ENCODE data around the gene EPM2A. TPM values are rescaled to one million over a fixed set of nuclear protein-coding genes. Genes with fewer than 3 reads are reported as not detected.

The EPM2A gene
- total RNA-seq, 4 donors from 2014 or later: 6.5 to 12.9 (median 10.4) TPM

GRCh38 chr6:145630598-145630997 lies 104.7 kb downstream of the EPM2A start:
- H3K9me3 ChIP-seq: no peaks in the 10 kb centered on the region
- no peak for DNase-seq (ENCODE audit: low spot score in 2 of 2)
- H3K4me1 ChIP-seq: no peaks in the 10 kb centered on the region
- H3K4me3 ChIP-seq: no peak overlapping the region
- no peaks in the 10 kb centered on the region for H3K27me3 ChIP-seq
- no peak overlapping the region for H3K27ac ChIP-seq
- WGBS: 94% methylated on average over 3 of the region's 3 CpGs
- peaks cover 3% of the 10 kb centered on the region for H3K36me3 ChIP-seq
- TF ChIP-seq POLR2AphosphoS5 (IDR thresholded peaks at IDR 0.05): no peak
- TF ChIP-seq EP300 (IDR thresholded peaks at IDR 0.05): no peak
- TF ChIP-seq CTCF (IDR thresholded peaks at IDR 0.05): no peak
- no peak for TF ChIP-seq POLR2A (IDR thresholded peaks at IDR 0.05)

- H3K36me3 ChIP-seq: peaks cover 3% of the 10 kb centered on the region
- H3K4me1 ChIP-seq: no peaks in the 10 kb centered on the region
- H3K4me3 ChIP-seq: no peak overlapping the region
- no peaks in the 10 kb centered on the region for H3K9me3 ChIP-seq
- no peak for TF ChIP-seq POLR2A (IDR thresholded peaks at IDR 0.05)
- TF ChIP-seq POLR2AphosphoS5 (IDR thresholded peaks at IDR 0.05): no peak
- 64% methylated on average over 3 of the region's 4 CpGs for WGBS
- DNase-seq (ENCODE audit: low spot score in 2 of 2): no peak
- H3K27ac ChIP-seq: no peak overlapping the region
- no peaks in the 10 kb centered on the region for H3K27me3 ChIP-seq
These were observed 105.8 kb downstream of the EPM2A start for GRCh38 chr6:145629478-145629877.

- no peak overlapping the region for H3K27ac ChIP-seq
These were observed 107.9 kb downstream of the EPM2A start for GRCh38 chr6:145627451-145627850.

GRCh38 chr6:145626857-145627256 lies 108.5 kb downstream of the EPM2A start:
- H3K4me3 ChIP-seq: no peak overlapping the region
- no peaks in the 10 kb centered on the region for H3K4me1 ChIP-seq
- TF ChIP-seq CTCF (IDR thresholded peaks at IDR 0.05): no peak
- no peak for TF ChIP-seq EP300 (IDR thresholded peaks at IDR 0.05)
- no peak for DNase-seq (ENCODE audit: low spot score in 2 of 2)
- H3K36me3 ChIP-seq: peaks cover 3% of the 10 kb centered on the region
- 84% methylated on average over 7 of the region's 7 CpGs for WGBS
- no peak overlapping the region for H3K27ac ChIP-seq
- no peaks in the 10 kb centered on the region for H3K27me3 ChIP-seq
- no peaks in the 10 kb centered on the region for H3K9me3 ChIP-seq

More at GRCh38 chr6:145627451-145627850, 107.9 kb downstream of the EPM2A start:
- no peaks in the 10 kb centered on the region for H3K4me1 ChIP-seq
- peaks cover 3% of the 10 kb centered on the region for H3K36me3 ChIP-seq
- no peak overlapping the region for H3K4me3 ChIP-seq
- WGBS: 91% methylated on average over 10 of the region's 17 CpGs
- no peaks in the 10 kb centered on the region for H3K27me3 ChIP-seq
- H3K9me3 ChIP-seq: no peaks in the 10 kb centered on the region
- no peak for DNase-seq (ENCODE audit: low spot score in 2 of 2)
- TF ChIP-seq POLR2AphosphoS5 (IDR thresholded peaks at IDR 0.05) (no peak), CTCF (IDR thresholded peaks at IDR 0.05) (no peak), EP300 (IDR thresholded peaks at IDR 0.05) (no peak), POLR2A (IDR thresholded peaks at IDR 0.05) (no peak)

- TF ChIP-seq POLR2AphosphoS5 (IDR thresholded peaks at IDR 0.05) (no peak), EP300 (IDR thresholded peaks at IDR 0.05) (no peak), CTCF (IDR thresholded peaks at IDR 0.05) (no peak), POLR2A (IDR thresholded peaks at IDR 0.05) (no peak)
- WGBS: 90% methylated on average over 1 of the region's 1 CpG
These were observed 112.1 kb downstream of the EPM2A start for GRCh38 chr6:145623231-145623630.

GRCh38 chr6:145621776-145622175 lies 113.5 kb downstream of the EPM2A start:
- Histone ChIP-seq H3K36me3 (no peaks in the 10 kb centered on the region), H3K4me1 (no peaks in the 10 kb centered on the region), H3K9me3 (no peaks in the 10 kb centered on the region), H3K27ac (no peak overlapping the region), H3K27me3 (no peaks in the 10 kb centered on the region), H3K4me3 (no peak overlapping the region)
- DNase-seq (ENCODE audit: low spot score in 2 of 2): no peak
- TF ChIP-seq POLR2AphosphoS5 (IDR thresholded peaks at IDR 0.05): no peak
- no peak for TF ChIP-seq CTCF (IDR thresholded peaks at IDR 0.05)
- no peak for TF ChIP-seq POLR2A (IDR thresholded peaks at IDR 0.05)
- no peak for TF ChIP-seq EP300 (IDR thresholded peaks at IDR 0.05)
- WGBS: 82% methylated on average over 1 of the region's 1 CpG

More at GRCh38 chr6:145623231-145623630, 112.1 kb downstream of the EPM2A start:
- Histone ChIP-seq H3K4me1 (no peaks in the 10 kb centered on the region), H3K27me3 (no peaks in the 10 kb centered on the region), H3K9me3 (no peaks in the 10 kb centered on the region), H3K36me3 (no peaks in the 10 kb centered on the region), H3K4me3 (no peak overlapping the region), H3K27ac (no peak overlapping the region)
- DNase-seq (ENCODE audit: low spot score in 2 of 2): no peak
